ENCODE data around the gene M1AP.

DNA sequence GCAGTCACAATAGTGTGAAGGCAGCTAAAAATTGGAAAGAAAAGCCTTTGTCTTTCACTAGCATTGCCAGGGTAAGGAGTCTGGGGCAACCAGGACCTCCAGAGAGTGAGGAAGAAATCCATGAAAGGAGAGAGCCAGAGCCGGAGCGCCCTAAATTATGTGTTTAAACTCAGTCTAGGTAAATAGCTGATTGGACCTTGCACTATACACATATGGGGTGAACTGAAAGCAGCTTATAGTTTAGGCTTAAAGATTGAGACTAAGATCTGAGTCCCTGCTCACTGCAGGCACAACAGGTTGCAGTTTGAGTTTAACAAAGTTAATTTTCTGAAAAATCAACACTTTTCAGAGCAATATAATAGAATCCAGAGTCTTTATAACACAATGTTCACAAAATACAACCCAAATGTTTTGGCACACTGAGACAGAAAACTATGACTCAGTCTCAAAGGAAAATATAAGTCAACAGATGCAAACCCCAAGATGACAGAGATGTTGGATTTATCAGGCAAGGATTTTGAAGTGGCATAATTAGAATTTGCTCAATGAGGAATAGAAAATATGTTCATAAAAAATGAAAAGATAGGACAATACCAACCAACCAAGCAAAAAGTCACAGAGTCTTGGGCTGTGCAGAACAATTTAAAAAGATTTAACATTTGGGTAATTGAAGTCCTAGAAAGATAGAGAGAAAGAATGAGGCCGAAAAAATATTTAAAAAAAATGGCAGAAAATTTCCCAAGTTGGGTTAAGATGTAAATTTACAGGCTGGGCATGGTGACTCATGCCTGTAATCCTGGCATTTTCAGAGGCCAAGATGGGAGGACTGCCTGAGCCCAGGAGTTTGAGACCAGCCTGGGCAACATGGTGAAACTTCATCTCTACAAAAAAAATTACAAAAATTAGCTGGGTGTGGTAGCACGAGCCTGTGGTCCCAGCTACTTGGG is 54.0 kb downstream of the M1AP start:
- TF ChIP-seq, protein P1, sequence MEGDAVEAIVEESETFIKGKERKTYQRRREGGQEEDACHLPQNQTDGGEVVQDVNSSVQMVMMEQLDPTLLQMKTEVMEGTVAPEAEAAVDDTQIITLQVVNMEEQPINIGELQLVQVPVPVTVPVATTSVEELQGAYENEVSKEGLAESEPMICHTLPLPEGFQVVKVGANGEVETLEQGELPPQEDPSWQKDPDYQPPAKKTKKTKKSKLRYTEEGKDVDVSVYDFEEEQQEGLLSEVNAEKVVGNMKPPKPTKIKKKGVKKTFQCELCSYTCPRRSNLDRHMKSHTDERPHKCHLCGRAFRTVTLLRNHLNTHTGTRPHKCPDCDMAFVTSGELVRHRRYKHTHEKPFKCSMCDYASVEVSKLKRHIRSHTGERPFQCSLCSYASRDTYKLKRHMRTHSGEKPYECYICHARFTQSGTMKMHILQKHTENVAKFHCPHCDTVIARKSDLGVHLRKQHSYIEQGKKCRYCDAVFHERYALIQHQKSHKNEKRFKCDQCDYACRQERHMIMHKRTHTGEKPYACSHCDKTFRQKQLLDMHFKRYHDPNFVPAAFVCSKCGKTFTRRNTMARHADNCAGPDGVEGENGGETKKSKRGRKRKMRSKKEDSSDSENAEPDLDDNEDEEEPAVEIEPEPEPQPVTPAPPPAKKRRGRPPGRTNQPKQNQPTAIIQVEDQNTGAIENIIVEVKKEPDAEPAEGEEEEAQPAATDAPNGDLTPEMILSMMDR (IDR thresholded peaks at IDR 0.05; ENCODE audit: insufficient read depth, low read depth, low read length): no peak
- no peak for TF ChIP-seq EZH2 (IDR thresholded peaks at IDR 0.05; ENCODE audit: insufficient read depth, low read length)

Data from astrocyte (in vitro differentiated cells and primary cell).